ES-I3 (cell line): ENCODE results near the gene CFAP20DC.

Experiments
- H3K36me3 ChIP-seq: 2 replicates; pipeline ENCODE4 v1.6.1; 2013; ENCODE audit warnings: mild to moderate bottlenecking, low read length, control low read depth, moderate library complexity; ENCODE audit not compliant: insufficient read depth
- H3K4me1 ChIP-seq: 2 replicates; pipeline ENCODE4 v1.6.1; 2013; ENCODE audit warnings: mild to moderate bottlenecking, control low read depth, low read length; ENCODE audit not compliant: insufficient read depth
- H3K9ac ChIP-seq: 2 replicates; pipeline ENCODE4 v1.6.1; 2013; ENCODE audit warnings: low read depth, mild to moderate bottlenecking, low read length, moderate library complexity
- H3K9me3 ChIP-seq: 2 replicates; pipeline ENCODE4 v1.6.1; 2013; ENCODE audit warnings: mild to moderate bottlenecking, low read length, moderate library complexity; ENCODE audit not compliant: control insufficient read depth, insufficient read depth

Gene CFAP20DC

DNA sequence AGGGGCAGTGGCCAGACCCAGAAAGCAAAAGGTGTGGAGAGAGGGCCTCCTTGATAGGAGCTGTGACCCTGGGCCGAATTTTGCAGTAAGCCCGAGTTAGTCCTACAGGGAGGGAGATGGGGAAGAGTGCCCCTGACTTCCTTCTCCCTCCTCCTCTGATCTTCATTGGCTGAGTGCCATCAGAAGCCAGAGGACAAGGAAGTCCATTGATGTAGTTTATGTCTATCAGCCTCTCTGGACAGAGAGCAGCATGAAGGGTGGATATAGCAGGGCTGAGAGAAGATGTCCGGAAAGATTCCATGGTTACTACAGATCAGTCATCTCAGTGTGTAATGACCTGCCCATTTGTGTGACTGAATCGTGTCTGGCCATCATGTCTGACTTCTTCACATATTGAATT, 280.8 kb downstream of the CFAP20DC start:
- no peaks in the 10 kb centered on the region for H3K36me3 ChIP-seq

DNA sequence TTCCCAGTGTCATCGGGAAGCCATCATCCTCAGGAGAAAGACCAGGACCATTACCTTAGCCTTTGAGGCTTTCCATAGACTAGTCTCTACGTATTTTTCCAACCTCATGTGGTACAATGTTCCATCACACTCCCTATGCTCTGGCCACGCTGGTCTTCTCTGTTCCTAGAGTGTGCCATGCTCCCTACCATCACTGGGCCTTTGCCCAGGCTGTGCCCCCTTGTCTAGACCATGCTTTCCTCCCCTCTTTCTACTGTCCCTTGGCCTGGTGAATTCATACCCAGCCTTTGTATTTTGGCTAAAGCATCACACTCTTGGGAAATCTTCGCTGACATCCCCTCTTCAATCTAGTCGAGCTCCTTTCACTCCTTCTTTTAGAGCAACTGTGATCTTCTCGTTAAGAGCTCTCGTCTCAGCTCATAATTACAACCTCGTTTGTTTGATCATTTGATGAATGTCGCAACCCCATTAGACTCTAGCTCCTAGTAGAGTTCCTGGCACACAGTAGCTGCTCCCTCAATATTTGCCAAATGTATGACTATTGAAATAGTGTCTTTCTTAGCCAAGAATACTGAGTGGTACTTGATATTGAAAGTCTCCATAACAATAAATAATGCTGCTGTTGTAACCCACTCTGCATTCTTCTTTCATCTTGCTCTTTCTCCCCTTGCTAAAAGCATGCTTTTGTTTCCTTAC, 283.1 kb downstream of the CFAP20DC start:
- H3K9me3 ChIP-seq, result peaks cover 5% of the 10 kb centered on the region
- no peaks in the 10 kb centered on the region for H3K4me1 ChIP-seq
- H3K9ac ChIP-seq, result no peak overlapping the region
- H3K36me3 ChIP-seq, result no peaks in the 10 kb centered on the region

More for the DNA sequence above, 280.8 kb downstream of the CFAP20DC start:
- no peak overlapping the region for H3K9ac ChIP-seq
- H3K4me1 ChIP-seq, result no peaks in the 10 kb centered on the region
- peaks cover 5% of the 10 kb centered on the region for H3K9me3 ChIP-seq

DNA sequence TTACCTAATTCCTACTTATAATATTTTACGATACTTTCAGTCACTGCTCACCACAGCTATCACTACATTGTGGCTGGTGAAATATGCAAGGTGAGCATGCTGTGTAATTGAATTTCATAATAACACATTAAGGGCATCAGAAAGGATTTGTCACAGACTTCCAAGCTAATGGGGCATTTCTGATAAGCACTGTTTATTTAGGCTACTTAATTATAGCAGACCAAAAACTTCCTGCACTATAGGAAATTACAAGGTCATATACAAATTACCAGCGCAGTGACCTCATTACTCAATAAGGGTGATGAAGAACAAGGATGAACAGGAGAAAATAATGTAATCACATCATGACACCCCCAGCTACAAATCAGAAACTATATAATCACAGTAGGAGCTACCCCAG, 294.7 kb downstream of the CFAP20DC start:
- Histone ChIP-seq H3K9ac (no peak overlapping the region), H3K4me1 (no peaks in the 10 kb centered on the region), H3K36me3 (no peaks in the 10 kb centered on the region), H3K9me3 (no peaks in the 10 kb centered on the region)

DNA sequence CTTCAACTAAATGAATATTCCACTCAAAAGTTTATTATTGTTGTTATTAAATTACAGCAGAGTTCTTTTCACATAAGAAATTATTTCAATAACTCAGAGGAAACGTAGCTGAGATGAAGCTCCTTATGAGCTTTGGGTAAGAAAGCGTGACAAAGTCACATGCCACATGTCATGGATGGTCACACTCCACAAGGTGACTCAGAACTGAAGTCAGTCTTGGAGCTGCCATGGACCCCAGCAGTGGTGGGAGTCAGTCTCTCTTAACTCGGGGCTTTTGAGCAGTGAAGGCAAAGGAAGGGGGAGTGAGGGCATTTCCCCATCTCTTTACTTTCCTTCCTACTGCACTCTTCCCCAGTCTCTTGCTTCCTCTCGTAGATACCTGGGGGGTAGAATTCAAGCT, 295.8 kb downstream of the CFAP20DC start:
- Histone ChIP-seq H3K4me1 (no peaks in the 10 kb centered on the region), H3K36me3 (no peaks in the 10 kb centered on the region), H3K9ac (no peak overlapping the region), H3K9me3 (no peaks in the 10 kb centered on the region)

DNA sequence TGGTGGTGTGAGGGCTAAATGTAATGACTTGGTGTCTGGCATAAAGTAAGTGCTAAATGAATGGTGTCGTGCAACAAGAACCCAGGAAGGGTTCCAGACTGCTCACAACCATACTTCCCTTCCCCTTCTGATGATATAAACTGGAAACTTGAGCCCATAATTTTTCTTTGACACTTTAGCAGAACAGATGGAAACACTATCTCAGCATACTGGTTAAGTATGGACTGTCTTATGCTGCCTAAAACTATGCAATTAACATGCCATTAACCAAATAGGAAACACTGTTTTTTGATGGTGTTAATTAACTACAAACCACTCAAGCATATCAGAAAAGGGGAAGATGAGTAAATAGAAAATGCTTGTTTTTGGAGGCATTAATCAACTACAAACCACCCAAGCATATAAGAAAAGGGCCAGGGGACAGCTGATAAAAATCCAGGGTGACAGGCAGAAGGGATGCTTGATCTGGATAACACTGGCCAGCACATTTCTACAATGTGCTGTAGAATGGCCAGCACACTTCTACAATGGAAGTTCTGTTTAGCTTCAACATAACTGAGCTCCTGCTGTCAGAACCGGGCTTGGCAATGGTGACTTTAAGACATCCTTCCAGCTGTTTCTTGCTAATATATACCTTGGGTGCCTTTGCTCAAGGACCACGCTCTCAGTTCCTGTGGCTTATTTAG, 297.8 kb downstream of the CFAP20DC start:
- no peaks in the 10 kb centered on the region for H3K9me3 ChIP-seq
- H3K4me1 ChIP-seq, result no peaks in the 10 kb centered on the region
- no peaks in the 10 kb centered on the region for H3K36me3 ChIP-seq
- no peak overlapping the region for H3K9ac ChIP-seq

- no peak overlapping the region for H3K9ac ChIP-seq
- H3K4me1 ChIP-seq, result no peaks in the 10 kb centered on the region
- H3K9me3 ChIP-seq, result no peaks in the 10 kb centered on the region
- H3K36me3 ChIP-seq, result no peaks in the 10 kb centered on the region
Measured at GRCh38 chr3:58751235-58751634, 298.6 kb downstream of the CFAP20DC start.

DNA sequence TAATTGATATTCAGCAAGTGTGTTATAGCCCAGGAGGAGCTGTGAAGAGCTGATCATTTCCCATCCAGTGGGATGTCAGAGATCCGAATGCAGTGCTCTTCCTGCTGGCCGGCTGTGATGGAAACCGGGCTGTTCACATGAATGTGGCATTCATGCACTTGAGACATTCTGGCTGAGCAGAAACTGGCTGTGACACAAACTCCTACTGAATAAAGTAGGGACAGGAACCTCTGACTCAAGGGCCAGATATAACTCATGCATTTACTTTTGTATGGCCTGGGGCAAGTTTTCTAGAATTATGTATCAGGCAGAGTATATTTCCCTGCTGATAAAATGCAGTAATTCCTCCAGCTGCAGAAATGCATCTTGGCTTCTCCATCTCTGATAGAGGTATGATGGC, 299.9 kb downstream of the CFAP20DC start:
- no peaks in the 10 kb centered on the region for H3K9me3 ChIP-seq
- H3K4me1 ChIP-seq, result no peaks in the 10 kb centered on the region
- no peak overlapping the region for H3K9ac ChIP-seq
- no peaks in the 10 kb centered on the region for H3K36me3 ChIP-seq

- H3K4me1 ChIP-seq, result no peaks in the 10 kb centered on the region
- no peak overlapping the region for H3K9ac ChIP-seq
- H3K9me3 ChIP-seq, result no peaks in the 10 kb centered on the region
- no peaks in the 10 kb centered on the region for H3K36me3 ChIP-seq
Measured at GRCh38 chr3:58748024-58748423, 301.8 kb downstream of the CFAP20DC start.

- H3K4me1 ChIP-seq, result no peaks in the 10 kb centered on the region
- no peak overlapping the region for H3K9ac ChIP-seq
- H3K9me3 ChIP-seq, result no peaks in the 10 kb centered on the region
- H3K36me3 ChIP-seq, result no peaks in the 10 kb centered on the region
Measured at GRCh38 chr3:58746758-58747157, 303.1 kb downstream of the CFAP20DC start.

GRCh38 chr3:58743296-58743695, 306.5 kb downstream of the CFAP20DC start:
- Histone ChIP-seq H3K4me1 (no peaks in the 10 kb centered on the region), H3K36me3 (no peaks in the 10 kb centered on the region)

GRCh38 chr3:58742239-58742638, 307.6 kb downstream of the CFAP20DC start:
- H3K9me3 ChIP-seq, result no peaks in the 10 kb centered on the region
- H3K36me3 ChIP-seq, result no peaks in the 10 kb centered on the region
- no peak overlapping the region for H3K9ac ChIP-seq
- H3K4me1 ChIP-seq, result no peaks in the 10 kb centered on the region

More at GRCh38 chr3:58743296-58743695, 306.5 kb downstream of the CFAP20DC start:
- no peak overlapping the region for H3K9ac ChIP-seq
- no peaks in the 10 kb centered on the region for H3K9me3 ChIP-seq

DNA sequence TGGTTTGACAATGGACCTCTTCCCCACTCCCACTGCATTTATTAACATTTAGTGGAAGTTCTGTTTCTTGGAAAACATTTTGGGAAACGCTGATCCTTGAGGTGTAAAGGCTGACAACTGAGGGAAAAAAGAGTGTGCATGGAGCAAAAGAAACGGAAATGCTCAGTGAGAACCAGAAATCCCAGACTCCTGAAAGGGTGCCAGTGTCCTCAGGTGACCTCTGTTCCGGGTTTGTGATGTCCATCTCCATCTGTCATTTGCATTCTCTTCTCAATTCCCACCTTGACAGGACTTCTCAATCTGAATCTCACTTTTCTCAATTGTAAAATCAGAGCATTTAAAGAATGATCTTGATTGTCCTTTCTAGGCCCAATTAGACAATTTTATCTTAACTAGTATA, 312.2 kb downstream of the CFAP20DC start:
- Histone ChIP-seq H3K9me3 (no peaks in the 10 kb centered on the region), H3K36me3 (no peaks in the 10 kb centered on the region), H3K4me1 (no peaks in the 10 kb centered on the region), H3K9ac (no peak overlapping the region)

- Histone ChIP-seq H3K9me3 (no peaks in the 10 kb centered on the region), H3K36me3 (no peaks in the 10 kb centered on the region), H3K9ac (no peak overlapping the region), H3K4me1 (no peaks in the 10 kb centered on the region)
Measured at GRCh38 chr3:58731673-58732072, 318.2 kb downstream of the CFAP20DC start.

GRCh38 chr3:58728723-58729122, 321.1 kb downstream of the CFAP20DC start:
- Histone ChIP-seq H3K36me3 (no peaks in the 10 kb centered on the region), H3K9ac (no peak overlapping the region), H3K4me1 (no peaks in the 10 kb centered on the region), H3K9me3 (no peaks in the 10 kb centered on the region; the same call in 1 of the 2 replicates)

DNA sequence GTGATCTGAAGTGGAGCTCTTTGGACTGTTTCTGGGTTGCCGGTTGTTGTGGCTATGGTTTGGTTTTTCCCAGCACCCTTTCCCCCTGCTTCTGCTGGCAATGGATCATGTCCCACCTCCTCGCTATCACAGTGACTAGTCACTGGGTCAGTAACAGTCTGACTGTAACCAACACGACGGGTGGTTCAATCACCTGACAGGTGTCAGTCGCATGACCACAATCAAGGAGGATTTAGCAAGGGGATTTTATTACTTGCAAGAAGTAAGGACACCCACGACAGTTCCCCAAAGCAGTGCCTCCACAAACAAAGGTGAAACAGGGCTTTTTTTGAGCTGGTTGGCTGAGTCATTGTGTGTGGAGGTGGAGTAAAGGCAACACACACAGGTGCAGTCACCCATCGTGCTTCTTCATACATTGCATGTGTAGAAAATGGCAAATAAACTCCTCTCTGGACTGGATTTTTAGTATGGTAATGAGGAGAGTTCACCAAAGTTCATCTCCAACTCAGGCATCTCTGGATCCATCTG, 324.4 kb downstream of the CFAP20DC start:
- no peak overlapping the region for H3K9ac ChIP-seq
- H3K9me3 ChIP-seq, result no peaks in the 10 kb centered on the region; the same call in 1 of the 2 replicates
- H3K4me1 ChIP-seq, result no peaks in the 10 kb centered on the region
- no peaks in the 10 kb centered on the region for H3K36me3 ChIP-seq
